Aorta (tissue), 5 donors: ENCODE measurements around the gene SHMT1. TPM values are rescaled to one million over a fixed set of nuclear protein-coding genes. Genes with fewer than 3 reads are reported as not detected.
"Not testable (repeated sequence)": the region's sequence is repeated elsewhere in the genome, so short reads cannot be mapped to it uniquely, and the experiment has no call there.

Source experiments
- ATAC-seq: fragments of 200-7000 bp; cut with Tn5 transposase; one replicate; pipeline ENCODE4 v1.9.1; 2022; ENCODE audit warnings: moderate library complexity; ENCODE audit not compliant: low FRiP score
- DNase-seq, 2 donors: peaks; one replicate each; pipeline ENCODE4 v3.0.0-alpha.2; 2020
- H3K27ac ChIP-seq, 2 donors: one replicate each; pipeline ENCODE4 v1.5.1; 2013; ENCODE audit warnings: low read length in 2 of 2, mild to moderate bottlenecking in 2 of 2, moderate library complexity in 2 of 2, control low read depth in 1 of 2, inconsistent platforms in 1 of 2, low read depth in 1 of 2
- H3K27me3 ChIP-seq, 2 donors: one replicate each; pipeline ENCODE4 v1.6.1; 2013; ENCODE audit warnings: control low read depth in 1 of 2, low read length in 1 of 2, mild to moderate bottlenecking in 1 of 2, moderate library complexity in 1 of 2; ENCODE audit not compliant: insufficient read depth in 2 of 2, control insufficient read depth in 1 of 2
- H3K36me3 ChIP-seq, 2 donors: one replicate each; pipeline ENCODE4 v1.6.1; 2013; ENCODE audit warnings: control low read depth in 1 of 2, low read length in 1 of 2, mild to moderate bottlenecking in 1 of 2; ENCODE audit not compliant: insufficient read depth in 2 of 2, control insufficient read depth in 1 of 2
- H3K4me1 ChIP-seq, 2 donors: one replicate each; pipeline ENCODE4 v1.6.1; 2013; ENCODE audit warnings: low read length in 2 of 2, control low read depth in 1 of 2, mild to moderate bottlenecking in 1 of 2, moderate library complexity in 1 of 2; ENCODE audit not compliant: insufficient read depth in 2 of 2, control insufficient read depth in 1 of 2
- H3K4me3 ChIP-seq, 2 donors: one replicate each; pipeline ENCODE4 v1.5.1; 2013; ENCODE audit warnings: low read length in 2 of 2, control low read depth in 1 of 2, mild to moderate bottlenecking in 1 of 2
- H3K9me3 ChIP-seq: one replicate; pipeline ENCODE4 v1.6.1; 2013; ENCODE audit warnings: mild to moderate bottlenecking, low read length; ENCODE audit not compliant: control insufficient read depth
- WGBS, 2 donors: extraction: QIAGEN DNeasy Blood & Tissue Kit; methylation state at CpG; one replicate each; pipeline ENCODE4 v1.1.7; 2013; 5-methylcytosine and 5-hydroxymethylcytosine counted together
- intact Hi-C, 2 donors: fragments of 100-400 bp; cut with DNase I; formaldehyde crosslinking; loops; one replicate each; pipeline versions ENCODE4 v1.14.2 to v1.15.0; 2022
- polyA plus RNA-seq, 2 donors: library from polyadenylated mRNA; stranded (reverse); fragments of 200-250 nt; gene quantifications; one replicate each; pipeline ENCODE4 v1.2.3, GENCODE V29; 2013
- total RNA-seq, 2 donors: library from RNA; stranded (reverse); fragmentation: NEBNext Ultra II Directional; extraction: Animal tissue kit (Norgen Biotek cat#: 25700); gene quantifications; one replicate each; pipeline ENCODE4 v1.2.1, GENCODE V29; 2021
- donor health status: healthy with polysubstance abuse.
- donor health status: Bipolar disorder and iron deficiency.
- donor health status: DM: no; HTN: no; CAD: no.
- donor health status: DM: no; HTN: no; CAD: no.
- donor health status: DM: yes; HTN: yes; CAD: no.

Gene SHMT1
- total and polyA plus RNA-seq, 4 donors = 7.3 to 21.7 (median 15.4) TPM

- Histone ChIP-seq H3K4me3 (no peak overlapping the region), H3K27me3 (no peaks in the 10 kb centered on the region), H3K27ac (no peak overlapping the region), H3K36me3 (peaks cover 5 to 19% of the 10 kb centered on the region in 2 donors), H3K4me1 (no peaks in the 10 kb centered on the region), H3K9me3 (no peaks in the 10 kb centered on the region)
- DNase-seq (peak in 1 of 2 donors; percentile 56), ATAC-seq (no peak)
- intact Hi-C loops = no loop called here
- 88 to 89% methylated on average over 8 of the region's 8 CpGs for WGBS, 2 donors
These were observed 62.4 kb downstream of the SHMT1 start for GRCh38 chr17:18300725-18301480.

GRCh38 chr17:18298061-18298460 lies 65.3 kb downstream of the SHMT1 start:
- H3K27me3 ChIP-seq, H3K9me3 ChIP-seq, H3K4me1 ChIP-seq, H3K4me3 ChIP-seq, ATAC-seq, intact Hi-C loops, H3K27ac ChIP-seq: not testable (repeated sequence)
- H3K36me3 ChIP-seq = peaks cover 5 to 15% of the 10 kb centered on the region in 2 donors
- peak in 1 of 2 donors; percentile 6 for DNase-seq
- WGBS, 2 donors = 89 to 93% methylated on average over 17 to 30 of the region's 30 CpGs

- Histone ChIP-seq H3K4me1 (no peaks in the 10 kb centered on the region), H3K4me3 (no peak overlapping the region), H3K9me3 (no peaks in the 10 kb centered on the region), H3K36me3 (peaks cover 4 to 11% of the 10 kb centered on the region in 2 donors), H3K27me3 (no peaks in the 10 kb centered on the region), H3K27ac (no peak overlapping the region)
- DNase-seq (peak in 1 of 2 donors; percentile 64), ATAC-seq (no peak)
- WGBS, 2 donors = 93 to 94% methylated on average over 15 of the region's 15 CpGs
- intact Hi-C loops = no loop called here
These were observed 71.4 kb downstream of the SHMT1 start for GRCh38 chr17:18291718-18292540.

GRCh38 chr17:18285296-18285695 lies 78.1 kb downstream of the SHMT1 start:
- H3K36me3 ChIP-seq = peaks cover 8 to 15% of the 10 kb centered on the region in 2 donors
- DNase-seq (peak in 1 of 2 donors; percentile 40), ATAC-seq (no peak)
- H3K9me3 ChIP-seq = no peaks in the 10 kb centered on the region
- no peak overlapping the region for H3K4me3 ChIP-seq
- 95 to 96% methylated on average over 11 of the region's 11 CpGs for WGBS, 2 donors
- intact Hi-C loops = no loop called here
- no peaks in the 10 kb centered on the region for H3K27me3 ChIP-seq
- H3K4me1 ChIP-seq = no peaks in the 10 kb centered on the region
- H3K27ac ChIP-seq = no peak overlapping the region

GRCh38 chr17:18281788-18282187 lies 81.6 kb downstream of the SHMT1 start:
- WGBS, 2 donors = 84% methylated on average over 6 of the region's 6 CpGs

GRCh38 chr17:18280766-18281371 lies 82.5 kb downstream of the SHMT1 start:
- H3K36me3 ChIP-seq = peaks cover 6 to 18% of the 10 kb centered on the region in 2 donors

More at GRCh38 chr17:18281788-18282187, 81.6 kb downstream of the SHMT1 start:
- DNase-seq (peak in 1 of 2 donors; percentile 0), ATAC-seq (no peak)
- no peaks in the 10 kb centered on the region for H3K27me3 ChIP-seq
- intact Hi-C loops = no loop called here
- H3K36me3 ChIP-seq = peaks cover 6 to 18% of the 10 kb centered on the region in 2 donors
- H3K27ac ChIP-seq = no peak overlapping the region
- no peaks in the 10 kb centered on the region for H3K9me3 ChIP-seq
- no peaks in the 10 kb centered on the region for H3K4me1 ChIP-seq
- no peak overlapping the region for H3K4me3 ChIP-seq

GRCh38 chr17:18280249-18280648 lies 83.1 kb downstream of the SHMT1 start:
- H3K9me3 ChIP-seq = no peaks in the 10 kb centered on the region
- H3K27ac ChIP-seq = no peak overlapping the region
- ATAC-seq = no peak
- DNase-seq = no peak
- H3K36me3 ChIP-seq = peaks cover 6 to 16% of the 10 kb centered on the region in 2 donors
- H3K27me3 ChIP-seq = no peaks in the 10 kb centered on the region
- WGBS, 2 donors = 95 to 97% methylated on average over 4 of the region's 4 CpGs
- no peak overlapping the region for H3K4me3 ChIP-seq
- H3K4me1 ChIP-seq = no peaks in the 10 kb centered on the region
- intact Hi-C loops = no loop called here

More at GRCh38 chr17:18280766-18281371, 82.5 kb downstream of the SHMT1 start:
- no peak overlapping the region for H3K4me3 ChIP-seq
- H3K27me3 ChIP-seq = no peaks in the 10 kb centered on the region
- H3K9me3 ChIP-seq = no peaks in the 10 kb centered on the region
- 43 to 52% methylated on average over 5 of the region's 5 CpGs for WGBS, 2 donors
- no peak for ATAC-seq
- intact Hi-C loops = no loop called here
- DNase-seq = no peak
- H3K4me1 ChIP-seq = no peaks in the 10 kb centered on the region
- H3K27ac ChIP-seq = no peak overlapping the region

GRCh38 chr17:18278867-18279266 lies 84.5 kb downstream of the SHMT1 start:
- H3K27ac ChIP-seq = no peak overlapping the region
- 75 to 84% methylated on average over 3 of the region's 3 CpGs for WGBS, 2 donors
- H3K4me3 ChIP-seq = no peak overlapping the region
- H3K4me1 ChIP-seq = no peaks in the 10 kb centered on the region
- ATAC-seq = no peak
- peaks cover 6 to 15% of the 10 kb centered on the region in 2 donors for H3K36me3 ChIP-seq
- no peaks in the 10 kb centered on the region for H3K27me3 ChIP-seq
- no peak for DNase-seq
- no peaks in the 10 kb centered on the region for H3K9me3 ChIP-seq
- intact Hi-C loops = no loop called here
